ENCODE data around the gene CAND1. TPM values are rescaled to one million over a fixed set of nuclear protein-coding genes. Genes with fewer than 3 reads are reported as not detected.

The CAND1 gene
- total RNA-seq, 1 experiment from 2014 or later: 190 TPM

- POLR2A ChIA-PET: no interaction called here
- Histone ChIP-seq H3K27ac (ENCODE audit: low read length) (no peak overlapping the region), H3K27me3 (ENCODE audit: control insufficient read depth, insufficient read depth, low read length) (no peaks in the 10 kb centered on the region), H3K4me3 (ENCODE audit: low read depth in 2 of 2, low read length in 2 of 2) (no peak overlapping the region), H3K9me3 (ENCODE audit: control insufficient read depth, insufficient read depth, low read depth, low read length) (no peaks in the 10 kb centered on the region), H3K4me1 (ENCODE audit: control insufficient read depth, insufficient read depth, low read length) (peaks cover 28% of the 10 kb centered on the region), H3K36me3 (ENCODE audit: control insufficient read depth, insufficient read depth, low read length) (peaks cover 7% of the 10 kb centered on the region; the same call in 1 of the 2 replicates)
- intact Hi-C loops (cut with micrococcal nuclease; ENCODE audit: unreplicated experiment): no loop called here
- in situ Hi-C loops (cut with HindIII; ENCODE audit: low pct_unique_long_range_greater_than_20kb, low sequenced_read_pairs): no loop called here
- CTCF ChIA-PET: no interaction called here
- ATAC-seq (no peak), DNase-seq (ENCODE audit: low read depth, low spot score) (no peak)
- no TSS peak for BruUV-seq (replicated peaks)
- no peak for TF ChIP-seq CTCF (IDR thresholded peaks at IDR 0.05)
- no peak for TF ChIP-seq TCF7L2 (IDR thresholded peaks at IDR 0.05; ENCODE audit: low read depth, low read length)
- no peak for TF ChIP-seq SIN3A (IDR thresholded peaks at IDR 0.05; ENCODE audit: borderline replicate concordance, insufficient read depth, low read depth, low read length)
Observed at GRCh38 chr12:67279637-67280036, 10.5 kb downstream of the CAND1 start.

- DNase-seq (ENCODE audit: low read depth, low spot score) (no peak), ATAC-seq (no peak)
- no TSS peak for BruUV-seq (replicated peaks)
- no peaks in the 10 kb centered on the region for H3K9me3 ChIP-seq (ENCODE audit: control insufficient read depth, insufficient read depth, low read depth, low read length)
- in situ Hi-C loops (cut with HindIII; ENCODE audit: low pct_unique_long_range_greater_than_20kb, low sequenced_read_pairs) (no loop called here), intact Hi-C loops (cut with micrococcal nuclease; ENCODE audit: unreplicated experiment) (no loop called here)
- POLR2A ChIA-PET: no interaction called here
- TF ChIP-seq SIN3A (IDR thresholded peaks at IDR 0.05; ENCODE audit: borderline replicate concordance, insufficient read depth, low read depth, low read length): no peak
- TF ChIP-seq CTCF (IDR thresholded peaks at IDR 0.05): no peak
- TF ChIP-seq POLR2AphosphoS5 (IDR thresholded peaks at IDR 0.05; ENCODE audit: low read depth, low read length): no peak
- TF ChIP-seq TCF7L2 (IDR thresholded peaks at IDR 0.05; ENCODE audit: low read depth, low read length): no peak
- TF ChIP-seq REST (IDR thresholded peaks at IDR 0.05; ENCODE audit: insufficient read depth in 1 of 2, low read depth in 2 of 2, low read length in 1 of 2): no peak
- peaks cover 24% of the 10 kb centered on the region for H3K4me1 ChIP-seq (ENCODE audit: control insufficient read depth, insufficient read depth, low read length)
- CTCF ChIA-PET: no interaction called here
- no peaks in the 10 kb centered on the region for H3K27me3 ChIP-seq (ENCODE audit: control insufficient read depth, insufficient read depth, low read length)
- H3K36me3 ChIP-seq (ENCODE audit: control insufficient read depth, insufficient read depth, low read length): peaks cover 9% of the 10 kb centered on the region; the same call in 1 of the 2 replicates
- H3K4me3 ChIP-seq (ENCODE audit: low read depth in 2 of 2, low read length in 2 of 2): no peak overlapping the region
- no peak overlapping the region for H3K27ac ChIP-seq (ENCODE audit: low read length)
Observed at GRCh38 chr12:67280088-67280487, 10.9 kb downstream of the CAND1 start.
